ENCODE results near the gene MS4A1. TPM values are rescaled to one million over a fixed set of nuclear protein-coding genes. Genes with fewer than 3 reads are reported as not detected.

MS4A1 gene
- polyA plus RNA-seq, 3 donors, result 0.88 to 8.0 (median 1.3) TPM

DNA sequence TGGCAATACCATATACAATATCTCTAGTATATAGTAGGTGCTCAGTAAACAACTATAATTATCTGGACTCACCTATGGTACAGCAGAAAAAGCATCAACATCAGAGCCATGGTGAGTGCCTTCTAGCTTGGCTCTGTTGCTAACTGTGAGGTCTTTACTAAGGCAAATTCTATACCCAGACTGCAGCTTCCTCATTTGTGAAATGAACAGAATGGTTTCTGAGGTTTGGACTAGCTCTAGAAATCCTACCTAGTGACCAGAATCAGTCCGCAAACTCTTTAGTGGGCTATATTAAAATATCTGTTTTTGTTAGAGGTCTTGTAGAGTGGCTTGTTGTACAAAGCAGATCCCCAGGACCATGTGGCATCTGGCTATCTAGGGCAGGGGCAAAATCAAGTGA lies 3.7 kb downstream of the MS4A1 start:
- no peak overlapping the region for H3K4me3 ChIP-seq (replicated peaks in 1 of 3; ENCODE audit: low read depth in 2 of 3, low read length in 3 of 3)
- Mint-ChIP-seq H3K27ac (no peak overlapping the region), H3K4me3 (no peak overlapping the region), H3K4me1 (peaks cover 11% of the 10 kb centered on the region), H3K27me3 (ENCODE audit: low read depth in 3 of 3) (peaks cover 0 to 3% (median 2%) of the 10 kb centered on the region in 3 donors), H3K9me3 (peaks cover 0 to 4% (median 0%) of the 10 kb centered on the region in 7 donors), H3K36me3 (peaks cover 0 to 1% of the 10 kb centered on the region in 2 donors)
- H3K27ac ChIP-seq (ENCODE audit: low read depth in 1 of 2, low read length in 2 of 2), result no peak overlapping the region
- no peaks in the 10 kb centered on the region for H3K36me3 ChIP-seq (replicated peaks in 1 of 2; ENCODE audit: control insufficient read depth in 1 of 2, insufficient read depth in 2 of 2, low read length in 2 of 2)
- no peaks in the 10 kb centered on the region for H3K27me3 ChIP-seq (ENCODE audit: control insufficient read depth in 2 of 2, insufficient read depth in 2 of 2, low read length in 2 of 2)
- no peaks in the 10 kb centered on the region for H3K9me3 ChIP-seq (replicated peaks in 1 of 2; ENCODE audit: control insufficient read depth in 1 of 2, insufficient read depth in 1 of 2, low read length in 2 of 2)
- DNase-seq, result no peak
- intact Hi-C loops (cut with micrococcal nuclease), result no loop called here
- no peak overlapping the region for H2AFZ ChIP-seq (ENCODE audit: insufficient read depth, low read depth, low read length, poor library complexity, severe bottlenecking)
- H3K9ac ChIP-seq (ENCODE audit: insufficient read depth, low read length, poor library complexity, severe bottlenecking), result no peak overlapping the region
- TF ChIP-seq, protein P1, sequence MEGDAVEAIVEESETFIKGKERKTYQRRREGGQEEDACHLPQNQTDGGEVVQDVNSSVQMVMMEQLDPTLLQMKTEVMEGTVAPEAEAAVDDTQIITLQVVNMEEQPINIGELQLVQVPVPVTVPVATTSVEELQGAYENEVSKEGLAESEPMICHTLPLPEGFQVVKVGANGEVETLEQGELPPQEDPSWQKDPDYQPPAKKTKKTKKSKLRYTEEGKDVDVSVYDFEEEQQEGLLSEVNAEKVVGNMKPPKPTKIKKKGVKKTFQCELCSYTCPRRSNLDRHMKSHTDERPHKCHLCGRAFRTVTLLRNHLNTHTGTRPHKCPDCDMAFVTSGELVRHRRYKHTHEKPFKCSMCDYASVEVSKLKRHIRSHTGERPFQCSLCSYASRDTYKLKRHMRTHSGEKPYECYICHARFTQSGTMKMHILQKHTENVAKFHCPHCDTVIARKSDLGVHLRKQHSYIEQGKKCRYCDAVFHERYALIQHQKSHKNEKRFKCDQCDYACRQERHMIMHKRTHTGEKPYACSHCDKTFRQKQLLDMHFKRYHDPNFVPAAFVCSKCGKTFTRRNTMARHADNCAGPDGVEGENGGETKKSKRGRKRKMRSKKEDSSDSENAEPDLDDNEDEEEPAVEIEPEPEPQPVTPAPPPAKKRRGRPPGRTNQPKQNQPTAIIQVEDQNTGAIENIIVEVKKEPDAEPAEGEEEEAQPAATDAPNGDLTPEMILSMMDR (IDR thresholded peaks at IDR 0.05), result no peak
- H4K20me1 ChIP-seq (ENCODE audit: insufficient read depth, low read length), result no peaks in the 10 kb centered on the region
- peaks cover 8 to 11% of the 10 kb centered on the region in 2 donors for H3K4me1 ChIP-seq (ENCODE audit: control insufficient read depth in 1 of 2, insufficient read depth in 2 of 2, low read length in 2 of 2)
- H3K4me2 ChIP-seq (replicated peaks; ENCODE audit: extremely low read depth, low read length, poor library complexity, severe bottlenecking), result no peak overlapping the region
- WGBS (ENCODE audit: insufficient coverage), result no CpG with 5 or more reads among the region's 1 CpG
- H3K79me2 ChIP-seq (ENCODE audit: insufficient read depth, low read length), result no peaks in the 10 kb centered on the region

DNA sequence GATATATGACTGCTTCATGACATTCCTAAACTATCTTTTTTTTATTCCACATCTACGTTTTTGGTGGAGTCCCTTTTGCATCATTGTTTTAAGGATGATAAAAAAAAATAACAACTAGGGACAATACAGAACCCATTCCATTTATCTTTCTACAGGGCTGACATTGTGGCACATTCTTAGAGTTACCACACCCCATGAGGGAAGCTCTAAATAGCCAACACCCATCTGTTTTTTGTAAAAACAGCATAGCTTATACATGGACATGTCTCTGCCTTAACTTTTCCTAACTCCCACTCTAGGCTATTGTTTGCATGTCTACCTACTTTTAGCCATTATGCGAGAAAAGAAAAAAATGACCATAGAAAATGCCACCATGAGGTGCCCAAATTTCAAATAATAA lies 13.2 kb downstream of the MS4A1 start:
- no CpG with 5 or more reads among the region's 2 CpGs for WGBS (ENCODE audit: insufficient coverage)

More for the DNA sequence above, 13.2 kb downstream of the MS4A1 start:
- Mint-ChIP-seq H3K4me3 (no peak overlapping the region), H3K4me1 (peaks cover 20% of the 10 kb centered on the region), H3K9me3 (peaks cover 0 to 3% (median 0%) of the 10 kb centered on the region in 7 donors), H3K27ac (no peak overlapping the region), H3K27me3 (ENCODE audit: low read depth in 3 of 3) (peaks cover 0 to 2% (median 0%) of the 10 kb centered on the region in 3 donors), H3K36me3 (no peaks in the 10 kb centered on the region)
- no peak for DNase-seq
- H3K9me3 ChIP-seq (replicated peaks in 1 of 2; ENCODE audit: control insufficient read depth in 1 of 2, insufficient read depth in 1 of 2, low read length in 2 of 2), result no peaks in the 10 kb centered on the region
- no peak overlapping the region for H2AFZ ChIP-seq (ENCODE audit: insufficient read depth, low read depth, low read length, poor library complexity, severe bottlenecking)
- TF ChIP-seq, protein P1 (IDR thresholded peaks at IDR 0.05), result no peak
- no peaks in the 10 kb centered on the region for H4K20me1 ChIP-seq (ENCODE audit: insufficient read depth, low read length)
- no peak overlapping the region for H3K9ac ChIP-seq (ENCODE audit: insufficient read depth, low read length, poor library complexity, severe bottlenecking)
- H3K27me3 ChIP-seq (ENCODE audit: control insufficient read depth in 2 of 2, insufficient read depth in 2 of 2, low read length in 2 of 2), result no peaks in the 10 kb centered on the region
- H3K36me3 ChIP-seq (replicated peaks in 1 of 2; ENCODE audit: control insufficient read depth in 1 of 2, insufficient read depth in 2 of 2, low read length in 2 of 2), result no peaks in the 10 kb centered on the region
- no peaks in the 10 kb centered on the region for H3K79me2 ChIP-seq (ENCODE audit: insufficient read depth, low read length)
- no peak overlapping the region for H3K4me3 ChIP-seq (replicated peaks in 1 of 3; ENCODE audit: low read depth in 2 of 3, low read length in 3 of 3)
- H3K27ac ChIP-seq (ENCODE audit: low read depth in 1 of 2, low read length in 2 of 2), result peak overlapping the region in 1 of 2 donors; percentile 6
- no peak overlapping the region for H3K4me2 ChIP-seq (replicated peaks; ENCODE audit: extremely low read depth, low read length, poor library complexity, severe bottlenecking)
- intact Hi-C loops (cut with micrococcal nuclease), result no loop called here
- H3K4me1 ChIP-seq (ENCODE audit: control insufficient read depth in 1 of 2, insufficient read depth in 2 of 2, low read length in 2 of 2), result peaks cover 12 to 20% of the 10 kb centered on the region in 2 donors

All from CD14-positive monocyte (primary cell).